AG04449 (cell line): Measurements from ENCODE around the gene AOPEP.

Source experiments
- CTCF ChIA-PET: fragments of 350-600 bp; formaldehyde crosslinking; extraction: SDS; loops from one replicate; lab custom pipeline; 2021; ENCODE audit warnings: antibody characterized with exemption; lab: Yijun Ruan, JAX
- POLR2A ChIA-PET: fragments of 400-600, 350-600 bp; formaldehyde crosslinking; extraction: SDS; loops from one replicate; lab custom pipeline; 2020; ENCODE audit warnings: antibody characterized with exemption, inconsistent platforms; lab: Yijun Ruan, JAX
- DNase-seq: peaks from one replicate; pipeline ENCODE4 v3.0.0-alpha.2; 2010; ENCODE audit warnings: low read depth, low spot score
- H3K4me3 ChIP-seq: 2 replicates; pipeline ENCODE4 v1.5.1; 2011; ENCODE audit warnings: low read depth, mild to moderate bottlenecking, control low read depth, low read length
- TF ChIP-seq, protein P1 (sequence below): IDR thresholded peaks from one replicate; pipeline ENCODE4 v1.5.1; 2011; ENCODE audit warnings: mild to moderate bottlenecking, moderate library complexity, low read length, control low read depth, inconsistent platforms; ENCODE audit not compliant: insufficient read depth; ENCODE audit errors: missing control alignments

The AOPEP gene

GRCh38 chr9:95110921-95111525, 384.5 kb downstream of the AOPEP start:
- no peak for DNase-seq
- H3K4me3 ChIP-seq, result no peak overlapping the region
- ChIA-PET POLR2A (no interaction called here), CTCF (interaction anchor here (7.8 kb wide), 1 partner anchor 17 kb away, joined by 91 read pairs; no protein-coding TSS in a partner anchor)
- TF ChIP-seq, protein P1, sequence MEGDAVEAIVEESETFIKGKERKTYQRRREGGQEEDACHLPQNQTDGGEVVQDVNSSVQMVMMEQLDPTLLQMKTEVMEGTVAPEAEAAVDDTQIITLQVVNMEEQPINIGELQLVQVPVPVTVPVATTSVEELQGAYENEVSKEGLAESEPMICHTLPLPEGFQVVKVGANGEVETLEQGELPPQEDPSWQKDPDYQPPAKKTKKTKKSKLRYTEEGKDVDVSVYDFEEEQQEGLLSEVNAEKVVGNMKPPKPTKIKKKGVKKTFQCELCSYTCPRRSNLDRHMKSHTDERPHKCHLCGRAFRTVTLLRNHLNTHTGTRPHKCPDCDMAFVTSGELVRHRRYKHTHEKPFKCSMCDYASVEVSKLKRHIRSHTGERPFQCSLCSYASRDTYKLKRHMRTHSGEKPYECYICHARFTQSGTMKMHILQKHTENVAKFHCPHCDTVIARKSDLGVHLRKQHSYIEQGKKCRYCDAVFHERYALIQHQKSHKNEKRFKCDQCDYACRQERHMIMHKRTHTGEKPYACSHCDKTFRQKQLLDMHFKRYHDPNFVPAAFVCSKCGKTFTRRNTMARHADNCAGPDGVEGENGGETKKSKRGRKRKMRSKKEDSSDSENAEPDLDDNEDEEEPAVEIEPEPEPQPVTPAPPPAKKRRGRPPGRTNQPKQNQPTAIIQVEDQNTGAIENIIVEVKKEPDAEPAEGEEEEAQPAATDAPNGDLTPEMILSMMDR, result no peak

DNA sequence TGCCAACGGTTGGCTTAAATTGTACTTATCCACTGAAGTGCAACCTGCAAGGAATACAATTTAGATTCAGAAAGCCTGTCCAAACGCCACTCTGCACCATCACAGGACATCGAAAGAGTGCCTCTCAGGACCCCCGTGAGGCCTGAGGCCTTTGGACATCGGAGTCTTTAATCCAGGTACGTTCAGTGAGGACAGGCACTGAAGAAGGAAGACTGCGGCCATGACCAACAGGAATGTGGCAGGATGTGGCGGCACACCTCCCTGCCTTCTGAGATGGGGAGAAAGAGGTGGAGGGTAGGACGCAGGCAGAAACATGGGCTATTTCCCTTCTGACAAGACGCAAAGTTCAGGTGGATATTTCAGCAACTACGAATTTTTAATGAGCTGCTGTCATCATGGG, 385.2 kb downstream of the AOPEP start:
- H3K4me3 ChIP-seq, result no peak overlapping the region
- ChIA-PET CTCF (interaction anchor here (0.8 to 7.8 kb wide), 2 partner anchors 17 to 444 kb away, joined by 3 to 91 read pairs; no protein-coding TSS in a partner anchor), POLR2A (no interaction called here)
- TF ChIP-seq, protein P1, result no peak
- no peak for DNase-seq

DNA sequence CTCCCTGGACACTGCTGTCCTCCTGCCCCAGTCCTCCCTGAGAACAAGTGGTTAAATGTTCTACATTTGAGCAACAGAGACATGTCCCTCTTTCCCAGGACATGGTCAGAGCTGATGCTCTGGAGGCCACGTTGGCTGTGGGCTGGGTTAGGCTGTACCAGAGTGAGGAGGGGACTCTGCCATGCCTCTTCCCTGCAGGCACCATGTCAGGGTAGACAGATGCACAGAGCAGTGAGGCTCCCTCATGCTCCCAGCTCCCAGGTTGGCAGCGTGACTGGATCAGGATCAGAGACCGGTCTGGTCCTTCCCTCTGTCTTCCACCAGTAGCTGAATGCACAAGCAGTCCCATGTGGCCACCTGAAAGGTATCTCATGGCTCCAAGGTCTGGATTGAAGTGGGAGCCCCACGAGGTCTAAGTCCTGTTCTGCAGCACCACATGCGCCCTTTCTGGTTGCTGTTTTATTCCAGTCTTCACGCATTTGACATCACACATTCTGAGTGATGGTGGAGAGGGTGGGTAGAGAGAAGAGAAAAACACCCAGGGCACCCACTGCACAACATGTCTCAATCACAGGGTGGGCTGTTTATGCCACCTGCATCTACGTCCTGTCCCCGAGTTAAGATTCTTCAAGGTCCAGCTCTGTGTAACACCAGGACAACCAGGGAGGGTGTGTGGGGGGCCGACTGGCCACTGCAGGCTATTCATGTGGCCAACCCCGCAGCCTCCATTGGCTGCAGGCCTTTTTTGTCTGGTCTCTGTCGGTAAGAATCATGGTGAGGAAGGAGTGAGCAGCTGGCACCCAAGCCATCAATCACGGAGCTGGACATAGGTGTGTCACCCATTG, 386.2 kb downstream of the AOPEP start:
- no peak overlapping the region for H3K4me3 ChIP-seq
- CTCF ChIA-PET, result interaction anchor here (0.8 to 7.8 kb wide), 2 partner anchors 16 to 445 kb away, joined by 3 to 91 read pairs; no protein-coding TSS in a partner anchor
- TF ChIP-seq, protein P1, result no peak
- POLR2A ChIA-PET, result no interaction called here
- no peak for DNase-seq

DNA sequence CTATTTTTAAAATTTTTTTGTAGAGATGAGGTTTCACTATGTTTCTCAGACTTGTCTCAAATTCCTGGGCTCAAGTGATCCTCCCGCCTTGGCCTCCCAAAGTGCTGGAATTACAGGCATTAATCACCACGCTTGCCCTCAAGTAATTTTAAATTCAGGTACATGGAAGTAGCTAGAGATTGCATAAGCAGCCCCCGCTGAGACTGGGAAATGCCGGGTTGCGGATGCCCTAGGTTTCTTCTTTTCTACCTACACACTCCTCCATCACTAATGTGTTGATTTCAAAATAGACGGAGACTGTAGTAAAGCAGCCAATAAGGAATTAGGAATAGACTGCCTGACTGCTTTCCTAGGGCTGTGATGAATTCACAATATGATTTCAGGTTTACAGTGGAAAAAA, 388.6 kb downstream of the AOPEP start:
- ChIA-PET CTCF (interaction anchor here (0.9 to 5.5 kb wide), 3 partner anchors 13 to 446 kb away, joined by 3 to 128 read pairs (median 4); no protein-coding TSS in a partner anchor), POLR2A (interaction anchor here (1.4 kb wide), 1 partner anchor 23 kb away, joined by 3 read pairs; no protein-coding TSS in a partner anchor)
- TF ChIP-seq, protein P1, result no peak
- no peak overlapping the region for H3K4me3 ChIP-seq
- DNase-seq, result no peak

GRCh38 chr9:95116002-95116807, 389.7 kb downstream of the AOPEP start:
- TF ChIP-seq, protein P1, result no peak
- ChIA-PET CTCF (interaction anchor here (1.0 to 5.5 kb wide), 3 partner anchors 12 to 447 kb away, joined by 3 to 128 read pairs (median 6); no protein-coding TSS in a partner anchor), POLR2A (interaction anchor here (1.4 kb wide), 1 partner anchor 24 kb away, joined by 3 read pairs; no protein-coding TSS in a partner anchor)
- DNase-seq, result no peak
- no peak overlapping the region for H3K4me3 ChIP-seq
